Measurements from ENCODE around the gene TENM3. TPM values are rescaled to one million over a fixed set of nuclear protein-coding genes. Genes with fewer than 3 reads are reported as not detected.

Gene TENM3
- total RNA-seq, 1 donor from 2014 or later = 40.4 TPM

DNA sequence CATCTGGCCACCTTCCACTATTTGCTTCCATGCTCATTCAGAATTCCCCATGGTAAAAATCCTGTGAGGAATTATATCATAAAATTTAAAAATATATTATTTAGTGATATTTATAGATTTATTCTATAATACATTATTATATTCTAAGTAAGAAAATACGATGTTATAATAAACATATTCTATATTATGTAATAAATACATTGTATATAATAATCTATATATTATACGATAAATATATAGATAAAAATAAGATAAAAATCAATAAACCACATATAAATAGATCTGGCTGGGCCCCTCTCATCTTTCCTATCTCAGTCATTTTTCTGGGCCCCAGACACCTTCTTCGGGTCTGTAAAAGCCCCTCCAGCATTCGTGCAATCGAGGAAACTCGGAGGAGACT lies 605.5 kb downstream of the TENM3 start:
- peaks cover 7% of the 10 kb centered on the region for H3K27me3 Mint-ChIP-seq
- H3K4me1 Mint-ChIP-seq (ENCODE audit: low read depth) = no peaks in the 10 kb centered on the region
- DNase-seq (ENCODE audit: low spot score, unreplicated experiment) = no peak
- H3K9me3 Mint-ChIP-seq (ENCODE audit: low read depth) = peaks cover 2% of the 10 kb centered on the region
- TF ChIP-seq, protein P1, sequence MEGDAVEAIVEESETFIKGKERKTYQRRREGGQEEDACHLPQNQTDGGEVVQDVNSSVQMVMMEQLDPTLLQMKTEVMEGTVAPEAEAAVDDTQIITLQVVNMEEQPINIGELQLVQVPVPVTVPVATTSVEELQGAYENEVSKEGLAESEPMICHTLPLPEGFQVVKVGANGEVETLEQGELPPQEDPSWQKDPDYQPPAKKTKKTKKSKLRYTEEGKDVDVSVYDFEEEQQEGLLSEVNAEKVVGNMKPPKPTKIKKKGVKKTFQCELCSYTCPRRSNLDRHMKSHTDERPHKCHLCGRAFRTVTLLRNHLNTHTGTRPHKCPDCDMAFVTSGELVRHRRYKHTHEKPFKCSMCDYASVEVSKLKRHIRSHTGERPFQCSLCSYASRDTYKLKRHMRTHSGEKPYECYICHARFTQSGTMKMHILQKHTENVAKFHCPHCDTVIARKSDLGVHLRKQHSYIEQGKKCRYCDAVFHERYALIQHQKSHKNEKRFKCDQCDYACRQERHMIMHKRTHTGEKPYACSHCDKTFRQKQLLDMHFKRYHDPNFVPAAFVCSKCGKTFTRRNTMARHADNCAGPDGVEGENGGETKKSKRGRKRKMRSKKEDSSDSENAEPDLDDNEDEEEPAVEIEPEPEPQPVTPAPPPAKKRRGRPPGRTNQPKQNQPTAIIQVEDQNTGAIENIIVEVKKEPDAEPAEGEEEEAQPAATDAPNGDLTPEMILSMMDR (IDR thresholded peaks at IDR 0.05; ENCODE audit: unreplicated experiment) = no peak
- H3K27ac Mint-ChIP-seq = no peak overlapping the region
- peaks cover 2% of the 10 kb centered on the region for H3K36me3 Mint-ChIP-seq (ENCODE audit: insufficient read depth)
- no peak overlapping the region for H3K4me3 Mint-ChIP-seq (ENCODE audit: low read depth)

Data from progenitor cell of endocrine pancreas (in vitro differentiated cells).